HG03571 (cell line): ENCODE data around the gene FGF22.

Experiments used
- ATAC-seq: cut with Tn5 transposase; IDR thresholded peaks from one replicate; pipeline ENCODE4 v1.9.1; 2021; ENCODE audit not compliant: unreplicated experiment

Gene FGF22

DNA sequence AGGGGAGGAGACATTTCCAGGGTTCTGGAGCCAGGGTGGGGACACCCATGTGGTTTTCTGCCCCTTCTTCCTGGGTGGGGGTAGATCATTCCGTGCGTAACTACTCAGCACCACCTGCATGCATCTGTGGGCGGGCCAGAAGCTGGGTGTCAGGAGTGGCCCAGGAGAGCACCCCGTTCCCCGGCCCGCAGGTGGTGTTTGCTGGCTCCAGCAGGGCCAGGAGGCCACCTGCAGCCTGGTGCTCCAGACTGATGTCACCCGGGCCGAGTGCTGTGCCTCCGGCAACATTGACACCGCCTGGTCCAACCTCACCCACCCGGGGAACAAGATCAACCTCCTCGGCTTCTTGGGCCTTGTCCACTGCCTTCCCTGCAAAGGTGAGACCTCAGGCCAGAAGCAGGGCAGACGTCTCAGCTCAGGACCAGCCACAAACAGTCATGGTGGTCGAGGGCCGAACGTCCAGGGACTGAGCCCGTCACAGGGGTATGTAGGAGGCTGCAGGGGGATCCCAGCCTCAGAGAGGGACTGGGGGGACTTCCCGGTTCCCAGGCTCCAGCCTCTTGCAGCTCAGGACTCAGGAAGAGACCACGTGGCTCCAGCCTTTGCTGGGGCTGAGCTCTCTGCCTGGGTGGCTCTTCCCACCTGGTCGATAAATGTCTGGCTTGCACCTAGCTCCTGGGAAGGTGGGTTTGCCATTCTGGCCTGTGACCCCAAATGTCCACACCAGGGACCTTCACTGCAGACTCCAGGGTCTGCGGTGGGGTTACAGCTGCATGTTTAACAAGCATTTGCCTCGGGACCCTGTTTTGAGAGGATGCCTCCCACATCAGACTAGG is 38.1 kb downstream of the FGF22 start:
- ATAC-seq: no peak

- no peak for ATAC-seq
Measured at GRCh38 chr19:678791-679388, 39.2 kb downstream of the FGF22 start.

GRCh38 chr19:679418-680286 is 40.0 kb downstream of the FGF22 start:
- ATAC-seq: peak; percentile 21

- peak; percentile 67 for ATAC-seq
Measured at GRCh38 chr19:680287-681028, 40.8 kb downstream of the FGF22 start.

- no peak for ATAC-seq
Measured at GRCh38 chr19:681029-682019, 41.6 kb downstream of the FGF22 start.

DNA sequence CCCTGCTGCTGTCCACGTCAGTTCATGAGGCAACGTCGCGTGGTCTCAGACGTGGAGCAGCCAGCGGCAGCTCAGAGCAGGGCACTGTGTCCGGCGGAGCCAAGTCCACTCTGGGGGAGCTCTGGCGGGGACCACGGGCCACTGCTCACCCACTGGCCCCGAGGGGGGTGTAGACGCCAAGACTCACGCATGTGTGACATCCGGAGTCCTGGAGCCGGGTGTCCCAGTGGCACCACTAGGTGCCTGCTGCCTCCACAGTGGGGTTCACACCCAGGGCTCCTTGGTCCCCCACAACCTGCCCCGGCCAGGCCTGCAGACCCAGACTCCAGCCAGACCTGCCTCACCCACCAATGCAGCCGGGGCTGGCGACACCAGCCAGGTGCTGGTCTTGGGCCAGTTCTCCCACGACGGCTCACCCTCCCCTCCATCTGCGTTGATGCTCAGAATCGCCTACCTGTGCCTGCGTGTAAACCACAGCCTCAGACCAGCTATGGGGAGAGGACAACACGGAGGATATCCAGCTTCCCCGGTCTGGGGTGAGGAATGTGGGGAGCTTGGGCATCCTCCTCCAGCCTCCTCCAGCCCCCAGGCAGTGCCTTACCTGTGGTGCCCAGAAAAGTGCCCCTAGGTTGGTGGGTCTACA is 43.1 kb downstream of the FGF22 start:
- no peak for ATAC-seq

DNA sequence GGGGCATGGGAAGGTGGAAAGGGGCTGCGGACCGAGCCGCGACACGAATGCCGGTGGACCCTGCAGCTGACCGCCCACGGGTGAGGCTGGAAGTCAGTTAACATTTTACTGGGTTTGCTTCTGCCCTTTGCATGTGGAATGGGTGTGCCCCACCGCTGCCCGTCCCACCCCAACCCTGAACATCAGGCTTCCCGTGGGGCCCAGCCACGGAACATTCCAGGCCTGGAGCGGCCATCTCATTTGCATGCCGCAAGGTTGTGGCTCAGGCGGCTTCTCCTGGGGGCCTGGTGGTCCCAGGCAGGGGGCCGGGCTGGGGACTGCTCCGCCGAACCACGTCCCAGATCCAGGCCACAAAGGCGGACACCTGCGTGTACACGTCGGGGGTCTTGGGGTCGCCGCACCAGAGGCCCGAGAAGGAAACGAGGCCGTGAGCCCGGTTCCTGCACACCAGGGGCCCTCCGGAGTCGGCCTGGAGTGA is 45.8 kb downstream of the FGF22 start:
- ATAC-seq: no peak

DNA sequence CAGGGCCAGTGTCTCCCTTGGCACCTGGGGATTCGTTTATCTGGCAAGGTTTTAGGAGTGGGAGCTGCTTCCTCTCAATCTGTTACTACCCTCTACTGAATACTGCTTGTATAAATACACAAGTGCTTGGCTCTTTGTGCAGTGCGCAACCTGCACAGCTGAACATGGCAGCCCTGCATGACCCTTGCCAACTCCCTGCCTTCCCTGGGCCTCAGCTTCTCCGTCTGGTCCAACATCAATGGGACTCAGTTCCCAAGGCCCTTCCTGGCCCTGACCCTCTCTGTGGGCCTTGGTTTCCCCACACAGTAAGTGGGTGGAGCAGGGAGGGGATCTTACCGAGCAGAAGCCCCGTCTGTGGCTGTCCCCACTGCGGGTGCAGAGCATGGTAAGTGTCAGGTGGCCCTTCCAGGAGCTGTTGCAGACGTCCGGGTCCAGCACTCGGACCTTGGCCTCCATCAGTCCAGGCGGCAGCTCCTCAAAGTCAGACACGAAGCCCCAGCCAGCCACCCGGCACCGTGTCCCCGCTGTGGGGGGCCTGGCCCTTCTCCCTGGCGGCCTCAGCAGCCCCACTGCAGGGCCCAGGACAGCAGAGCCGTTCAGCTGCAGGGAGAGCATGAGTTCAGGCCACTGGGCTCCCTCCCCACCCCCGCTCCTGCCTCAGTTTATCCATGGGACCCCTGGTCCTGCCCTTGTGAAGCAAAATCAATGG is 47.1 kb downstream of the FGF22 start:
- no peak for ATAC-seq

GRCh38 chr19:687569-688166 is 48.0 kb downstream of the FGF22 start:
- no peak for ATAC-seq

- no peak for ATAC-seq
Measured at GRCh38 chr19:688214-688613, 48.5 kb downstream of the FGF22 start.

DNA sequence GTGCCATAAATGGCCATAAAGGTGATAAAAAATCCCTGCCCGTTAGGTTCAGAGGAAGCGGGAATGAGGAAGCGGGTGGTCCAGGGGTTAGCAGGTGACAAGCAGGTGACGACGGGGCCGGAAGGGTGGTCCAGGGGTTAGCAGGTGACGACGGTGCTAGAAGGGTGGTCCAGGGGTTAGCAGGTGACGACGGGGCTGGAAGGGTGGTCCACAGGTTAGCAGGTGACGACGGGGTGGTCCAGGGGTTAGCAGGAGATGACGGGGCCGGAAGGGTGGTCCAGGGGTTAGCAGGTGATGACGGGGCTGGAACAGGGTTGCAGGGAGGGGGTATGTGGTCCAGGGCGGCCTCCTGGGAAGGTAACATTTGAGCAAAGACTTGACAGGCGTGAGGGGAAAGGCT is 49.3 kb downstream of the FGF22 start:
- ATAC-seq: no peak

- no peak for ATAC-seq
Measured at GRCh38 chr19:690203-690602, 50.5 kb downstream of the FGF22 start.
